Measurements from ENCODE around the gene EIF1. TPM values are rescaled to one million over a fixed set of nuclear protein-coding genes. Genes with fewer than 3 reads are reported as not detected.

Gene EIF1
- total RNA-seq, 4 donors from 2014 or later: 238 to 471 (median 430) TPM

- WGBS: 91% methylated on average over 8 of the region's 8 CpGs
- Histone ChIP-seq H3K4me1 (no peaks in the 10 kb centered on the region), H3K27me3 (no peaks in the 10 kb centered on the region), H3K9me3 (no peaks in the 10 kb centered on the region), H3K36me3 (no peaks in the 10 kb centered on the region), H3K27ac (no peak overlapping the region), H3K4me3 (no peak overlapping the region)
- TF ChIP-seq EP300 (IDR thresholded peaks at IDR 0.05): no peak
- no peak for TF ChIP-seq POLR2AphosphoS5 (IDR thresholded peaks at IDR 0.05)
- DNase-seq (ENCODE audit: low spot score in 2 of 2): no peak
These were observed 14.0 kb downstream of the EIF1 start for GRCh38 chr17:41702712-41703111.

DNA sequence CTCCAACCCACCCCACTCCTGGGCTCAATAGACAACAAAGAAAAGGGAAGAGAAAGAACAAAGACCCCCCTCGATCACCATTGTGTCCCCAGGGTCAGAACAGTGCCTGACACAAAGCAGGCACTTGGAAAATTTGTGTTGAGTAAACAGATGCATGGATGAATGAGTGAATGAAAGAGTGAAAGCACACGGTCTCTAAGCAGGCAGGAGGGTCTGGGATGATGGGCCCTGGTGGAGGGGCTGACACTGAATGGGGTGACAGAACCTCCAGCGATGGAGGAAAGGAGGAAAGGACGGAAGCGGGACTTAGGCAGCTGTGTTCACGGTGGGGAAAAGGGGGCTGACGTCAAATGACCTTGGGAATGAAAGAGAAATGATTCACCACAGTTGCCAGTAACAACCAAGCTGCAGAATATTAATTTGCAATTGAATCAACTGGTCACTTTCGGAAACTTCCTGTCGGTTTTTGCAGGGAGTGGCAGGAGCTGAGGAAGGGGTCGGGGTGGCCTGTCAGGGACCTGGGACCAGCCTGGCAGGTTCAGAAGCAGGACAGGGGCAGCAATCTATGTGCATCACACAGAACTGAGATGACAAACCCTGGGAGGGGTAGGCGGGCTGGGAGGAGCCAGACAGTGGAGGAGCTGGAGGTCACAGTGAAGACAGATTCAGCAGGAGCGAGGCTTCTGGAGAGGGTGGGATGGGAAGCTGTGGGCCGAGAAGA is 16.7 kb downstream of the EIF1 start:
- DNase-seq (ENCODE audit: low spot score in 2 of 2): no peak
- Histone ChIP-seq H3K4me3 (no peak overlapping the region), H3K27me3 (no peaks in the 10 kb centered on the region), H3K4me1 (no peaks in the 10 kb centered on the region), H3K27ac (no peak overlapping the region), H3K9me3 (no peaks in the 10 kb centered on the region), H3K36me3 (no peaks in the 10 kb centered on the region)
- WGBS: 69% methylated on average over 13 of the region's 13 CpGs
- TF ChIP-seq, protein P1, sequence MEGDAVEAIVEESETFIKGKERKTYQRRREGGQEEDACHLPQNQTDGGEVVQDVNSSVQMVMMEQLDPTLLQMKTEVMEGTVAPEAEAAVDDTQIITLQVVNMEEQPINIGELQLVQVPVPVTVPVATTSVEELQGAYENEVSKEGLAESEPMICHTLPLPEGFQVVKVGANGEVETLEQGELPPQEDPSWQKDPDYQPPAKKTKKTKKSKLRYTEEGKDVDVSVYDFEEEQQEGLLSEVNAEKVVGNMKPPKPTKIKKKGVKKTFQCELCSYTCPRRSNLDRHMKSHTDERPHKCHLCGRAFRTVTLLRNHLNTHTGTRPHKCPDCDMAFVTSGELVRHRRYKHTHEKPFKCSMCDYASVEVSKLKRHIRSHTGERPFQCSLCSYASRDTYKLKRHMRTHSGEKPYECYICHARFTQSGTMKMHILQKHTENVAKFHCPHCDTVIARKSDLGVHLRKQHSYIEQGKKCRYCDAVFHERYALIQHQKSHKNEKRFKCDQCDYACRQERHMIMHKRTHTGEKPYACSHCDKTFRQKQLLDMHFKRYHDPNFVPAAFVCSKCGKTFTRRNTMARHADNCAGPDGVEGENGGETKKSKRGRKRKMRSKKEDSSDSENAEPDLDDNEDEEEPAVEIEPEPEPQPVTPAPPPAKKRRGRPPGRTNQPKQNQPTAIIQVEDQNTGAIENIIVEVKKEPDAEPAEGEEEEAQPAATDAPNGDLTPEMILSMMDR (IDR thresholded peaks at IDR 0.05): no peak
- no peak for TF ChIP-seq EP300 (IDR thresholded peaks at IDR 0.05)
- no peak for TF ChIP-seq POLR2A (IDR thresholded peaks at IDR 0.05)
- no peak for TF ChIP-seq POLR2AphosphoS5 (IDR thresholded peaks at IDR 0.05)

DNA sequence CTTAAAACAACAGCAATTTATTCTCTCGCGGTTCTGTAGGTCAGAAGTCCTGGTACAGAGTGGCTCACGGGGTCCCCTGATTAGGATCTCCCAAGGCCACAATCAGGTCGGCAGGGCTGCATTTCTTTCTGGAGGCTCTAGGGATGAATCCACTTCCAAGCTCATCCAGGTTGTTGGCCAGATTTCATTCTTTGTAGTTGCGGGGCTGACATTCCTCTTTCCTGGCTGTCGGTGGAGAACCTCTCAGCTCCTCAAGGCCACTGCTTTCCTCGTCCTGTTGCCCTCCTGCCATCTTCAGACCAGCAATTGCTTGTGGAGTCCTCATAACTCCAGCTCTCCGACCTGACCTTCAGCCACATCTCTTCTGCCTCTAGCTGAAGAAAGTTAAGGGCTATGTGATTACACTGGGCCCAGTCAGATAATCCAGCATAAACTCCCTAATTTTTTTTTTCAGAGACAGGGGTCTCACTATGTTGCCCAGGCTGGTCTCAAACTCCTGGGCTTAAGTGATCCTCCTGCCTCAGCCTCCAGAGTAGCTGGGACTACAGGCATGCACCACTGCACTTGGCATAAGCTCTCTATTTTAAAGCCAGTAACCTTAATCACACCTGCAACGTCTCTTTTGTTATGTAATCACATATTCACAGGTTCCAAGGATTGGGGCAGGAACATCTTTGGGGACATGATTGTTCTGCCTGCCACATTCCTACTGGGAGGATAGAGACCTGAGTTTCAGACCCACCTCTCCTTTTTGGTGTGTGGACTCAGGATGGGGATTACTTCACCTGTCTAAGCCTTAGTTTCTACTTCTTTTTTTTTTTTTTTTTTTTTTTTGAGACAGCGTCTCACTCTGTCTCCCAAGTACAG is 19.4 kb downstream of the EIF1 start:
- H3K27ac ChIP-seq: no peak overlapping the region
- no peaks in the 10 kb centered on the region for H3K9me3 ChIP-seq
- 85% methylated on average over 10 of the region's 10 CpGs for WGBS
- H3K4me3 ChIP-seq: no peak overlapping the region
- no peaks in the 10 kb centered on the region for H3K36me3 ChIP-seq
- DNase-seq (ENCODE audit: low spot score in 2 of 2): no peak
- no peaks in the 10 kb centered on the region for H3K4me1 ChIP-seq
- H3K27me3 ChIP-seq: peaks cover 3% of the 10 kb centered on the region
- TF ChIP-seq, protein P1 (IDR thresholded peaks at IDR 0.05): no peak
- no peak for TF ChIP-seq EP300 (IDR thresholded peaks at IDR 0.05)
- TF ChIP-seq POLR2A (IDR thresholded peaks at IDR 0.05): no peak
- TF ChIP-seq POLR2AphosphoS5 (IDR thresholded peaks at IDR 0.05): no peak

- DNase-seq (ENCODE audit: low spot score in 2 of 2): no peak
- no peak overlapping the region for H3K27ac ChIP-seq
- no peaks in the 10 kb centered on the region for H3K9me3 ChIP-seq
- H3K4me1 ChIP-seq: no peaks in the 10 kb centered on the region
- 53% methylated on average over 8 of the region's 8 CpGs for WGBS
- peaks cover 3% of the 10 kb centered on the region for H3K27me3 ChIP-seq
- no peaks in the 10 kb centered on the region for H3K36me3 ChIP-seq
- no peak overlapping the region for H3K4me3 ChIP-seq
- TF ChIP-seq POLR2A (IDR thresholded peaks at IDR 0.05) (no peak), POLR2AphosphoS5 (IDR thresholded peaks at IDR 0.05) (no peak), EP300 (IDR thresholded peaks at IDR 0.05) (no peak)
- TF ChIP-seq, protein P1 (IDR thresholded peaks at IDR 0.05): no peak
These were observed 21.9 kb downstream of the EIF1 start for GRCh38 chr17:41710472-41711090.

DNA sequence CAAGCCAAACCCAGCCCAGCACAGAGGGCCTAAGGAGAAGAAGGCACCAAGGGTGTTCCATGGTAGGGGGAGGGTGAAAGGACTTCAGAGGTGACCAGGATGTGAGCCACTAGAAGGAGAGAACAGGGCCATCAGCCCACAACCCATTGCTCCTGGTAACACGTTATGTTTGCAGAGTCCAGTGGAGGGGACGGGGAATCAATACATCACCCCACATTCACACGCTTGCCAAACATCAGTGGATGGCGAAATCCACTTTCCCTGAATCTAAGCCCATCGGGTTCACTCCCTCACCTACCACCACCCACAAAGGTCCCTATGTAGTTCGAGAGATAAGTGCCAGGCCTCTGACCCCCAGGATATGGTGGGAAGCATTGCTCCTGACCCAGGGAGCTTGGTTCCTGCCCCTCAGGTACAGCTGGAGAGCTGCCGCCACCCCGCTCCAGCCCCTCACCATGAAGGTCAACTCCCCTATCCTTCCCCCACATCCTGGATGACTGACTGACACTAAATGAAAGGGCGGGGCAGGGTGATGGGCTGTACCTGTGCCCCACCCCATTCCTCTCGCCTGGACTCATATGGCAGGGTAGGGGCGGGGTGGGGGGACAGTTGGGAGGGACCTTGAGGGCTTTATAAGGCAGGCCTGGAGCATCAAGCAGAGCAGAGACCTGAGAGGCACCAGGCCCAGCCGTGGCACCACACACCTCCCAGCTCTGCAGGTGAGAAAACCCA is 23.1 kb downstream of the EIF1 start, which contains the start of gene GAST:
Gene GAST, plus strand, starts transcription at position 663 of the 732 bp plus-strand sequence. CDS start 3,106 bp downstream, outside the sequence.
- Histone ChIP-seq H3K27ac (no peak within 1 kb of the TSS), H3K27me3 (peaks cover 3% of the 10 kb centered on the region), H3K4me1 (peaks cover 2% of the 10 kb centered on the region), H3K9me3 (no peaks in the 10 kb centered on the region), H3K36me3 (no peaks in the 10 kb centered on the region), H3K4me3 (no peak within 1 kb of the TSS)
- DNase-seq (ENCODE audit: low spot score in 2 of 2): no peak
- WGBS: 86% methylated on average over 9 of the region's 12 CpGs
- TF ChIP-seq EP300 (IDR thresholded peaks at IDR 0.05) (no peak), POLR2AphosphoS5 (IDR thresholded peaks at IDR 0.05) (no peak), POLR2A (IDR thresholded peaks at IDR 0.05) (no peak)
- TF ChIP-seq, protein P1 (IDR thresholded peaks at IDR 0.05): no peak
